C4-2B (cell line): ENCODE data around the gene RPL26.
"Not testable (repeated sequence)": the region's sequence is repeated elsewhere in the genome, so short reads cannot be mapped to it uniquely, and the experiment has no call there.

ENCODE experiments used
- ZFX ChIP-seq: fragments of 450-650 bp; IDR thresholded peaks from 2 replicates; pipeline ENCODE4 v1.6.1; 2017
- TF ChIP-seq, protein P1 (sequence below): fragments of 450-650 bp; conservative IDR thresholded peaks from 2 replicates; pipeline ENCODE4 v1.5.1; 2017; ENCODE audit warnings: mild to moderate bottlenecking

DNA sequence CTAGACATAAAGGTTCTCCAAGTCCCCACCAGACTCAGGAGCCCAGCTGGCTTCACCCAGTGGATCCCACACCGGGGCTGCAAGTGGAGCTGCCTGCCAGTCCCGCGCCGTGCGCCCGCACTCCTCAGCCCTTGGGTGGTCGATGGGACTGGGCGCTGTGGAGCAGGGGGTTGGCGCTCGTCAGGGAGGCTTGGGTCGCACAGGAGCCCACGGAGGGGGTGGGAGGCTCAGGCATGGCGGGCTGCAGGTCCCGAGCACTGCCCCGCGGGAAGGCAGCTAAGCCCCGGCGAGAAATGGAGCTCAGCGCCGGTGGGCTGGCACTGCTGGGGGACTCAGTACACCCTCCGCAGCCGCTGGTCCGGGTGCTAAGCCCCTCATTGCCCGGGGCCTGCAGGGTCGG, 36.0 kb downstream of the RPL26 start:
- TF ChIP-seq, protein P1, sequence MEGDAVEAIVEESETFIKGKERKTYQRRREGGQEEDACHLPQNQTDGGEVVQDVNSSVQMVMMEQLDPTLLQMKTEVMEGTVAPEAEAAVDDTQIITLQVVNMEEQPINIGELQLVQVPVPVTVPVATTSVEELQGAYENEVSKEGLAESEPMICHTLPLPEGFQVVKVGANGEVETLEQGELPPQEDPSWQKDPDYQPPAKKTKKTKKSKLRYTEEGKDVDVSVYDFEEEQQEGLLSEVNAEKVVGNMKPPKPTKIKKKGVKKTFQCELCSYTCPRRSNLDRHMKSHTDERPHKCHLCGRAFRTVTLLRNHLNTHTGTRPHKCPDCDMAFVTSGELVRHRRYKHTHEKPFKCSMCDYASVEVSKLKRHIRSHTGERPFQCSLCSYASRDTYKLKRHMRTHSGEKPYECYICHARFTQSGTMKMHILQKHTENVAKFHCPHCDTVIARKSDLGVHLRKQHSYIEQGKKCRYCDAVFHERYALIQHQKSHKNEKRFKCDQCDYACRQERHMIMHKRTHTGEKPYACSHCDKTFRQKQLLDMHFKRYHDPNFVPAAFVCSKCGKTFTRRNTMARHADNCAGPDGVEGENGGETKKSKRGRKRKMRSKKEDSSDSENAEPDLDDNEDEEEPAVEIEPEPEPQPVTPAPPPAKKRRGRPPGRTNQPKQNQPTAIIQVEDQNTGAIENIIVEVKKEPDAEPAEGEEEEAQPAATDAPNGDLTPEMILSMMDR = not testable (repeated sequence)
- TF ChIP-seq ZFX = not testable (repeated sequence)
